Measurements from ENCODE around the gene ATXN10.
"Not testable (repeated sequence)": the region's sequence is repeated elsewhere in the genome, so short reads cannot be mapped to it uniquely, and the experiment has no call there.

ATXN10 gene

GRCh38 chr22:45671783-45672563, at the start of gene ATXN10:
Gene ATXN10, plus strand, starts transcription at chr22:45671834. Its CDS starts 230 bp downstream, at chr22:45672064.
- peak; percentile 51 to 70 for DNase-seq (ENCODE audit: low read depth in 2 of 2)

DNA sequence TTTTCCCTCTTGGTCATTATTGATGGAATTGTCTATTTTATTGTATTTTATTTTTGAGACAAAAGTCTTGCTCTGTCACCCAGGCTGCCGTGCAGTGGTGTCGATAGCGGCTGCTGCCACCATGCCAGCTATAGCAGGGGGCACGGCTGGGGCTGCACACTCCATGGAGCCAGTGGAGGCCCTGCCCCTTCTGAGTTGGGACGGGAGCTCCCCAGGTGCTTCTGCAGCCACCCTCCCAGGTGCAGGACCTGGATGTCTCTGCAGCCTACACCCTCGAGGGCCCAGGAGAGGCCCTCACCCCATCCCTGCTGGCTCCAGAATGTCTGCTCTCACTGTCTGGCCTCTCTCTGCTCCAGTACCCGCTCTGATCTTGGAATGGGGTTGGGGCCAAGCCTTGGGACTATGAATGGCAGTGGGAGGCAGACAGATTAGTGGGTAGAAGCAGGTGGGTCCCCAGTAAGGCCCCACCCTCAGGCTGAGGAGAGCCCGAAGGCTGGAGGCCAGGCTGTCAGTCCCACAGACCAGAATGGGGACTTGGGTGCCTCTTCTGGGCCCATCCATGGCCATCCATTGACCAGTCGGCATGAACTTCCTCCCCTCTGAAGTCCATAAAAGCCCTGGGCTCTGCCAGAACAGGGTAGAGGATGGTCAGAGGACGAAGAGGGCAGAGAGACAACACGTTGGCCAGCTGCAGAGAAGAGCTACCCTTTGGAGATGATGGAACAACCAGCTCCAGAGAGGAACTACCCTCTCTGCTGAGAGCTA, 49.6 kb upstream of the ATXN10 start:
- no peak for DNase-seq (ENCODE audit: low read depth in 2 of 2)

GRCh38 chr22:45623464-45624145, 48.0 kb upstream of the ATXN10 start:
- not testable (repeated sequence) for DNase-seq (ENCODE audit: low read depth in 2 of 2)

- DNase-seq (ENCODE audit: low read depth in 2 of 2) = no peak
These were observed 45.4 kb upstream of the ATXN10 start for GRCh38 chr22:45626198-45626651.

- no peak for DNase-seq (ENCODE audit: low read depth in 2 of 2)
These were observed 44.0 kb upstream of the ATXN10 start for GRCh38 chr22:45627489-45628233.

DNA sequence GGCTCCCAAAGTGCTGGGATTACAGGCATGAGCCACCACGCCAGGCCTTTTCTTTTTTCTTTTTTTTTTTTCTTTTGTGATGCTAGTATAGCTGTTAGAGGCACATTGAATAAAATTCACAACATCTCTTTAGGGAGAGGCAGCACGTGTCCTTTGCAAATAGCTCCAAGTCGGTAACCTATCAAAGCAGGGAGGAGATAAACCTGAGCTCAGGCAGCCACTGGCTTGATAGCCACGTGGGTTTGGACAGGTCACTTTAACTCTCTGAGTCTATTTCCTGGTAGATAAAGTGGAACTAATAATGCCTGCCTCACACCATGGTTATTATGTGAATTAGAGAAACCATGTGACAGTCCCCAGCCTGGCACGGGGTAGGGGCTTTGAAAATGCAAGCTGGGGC, 43.1 kb upstream of the ATXN10 start:
- DNase-seq (ENCODE audit: low read depth in 2 of 2) = no peak

GRCh38 chr22:45629469-45630089, 42.1 kb upstream of the ATXN10 start:
- no peak for DNase-seq (ENCODE audit: low read depth in 2 of 2)

- DNase-seq (ENCODE audit: low read depth in 2 of 2) = no peak
These were observed 41.2 kb upstream of the ATXN10 start for GRCh38 chr22:45630436-45630835.

DNA sequence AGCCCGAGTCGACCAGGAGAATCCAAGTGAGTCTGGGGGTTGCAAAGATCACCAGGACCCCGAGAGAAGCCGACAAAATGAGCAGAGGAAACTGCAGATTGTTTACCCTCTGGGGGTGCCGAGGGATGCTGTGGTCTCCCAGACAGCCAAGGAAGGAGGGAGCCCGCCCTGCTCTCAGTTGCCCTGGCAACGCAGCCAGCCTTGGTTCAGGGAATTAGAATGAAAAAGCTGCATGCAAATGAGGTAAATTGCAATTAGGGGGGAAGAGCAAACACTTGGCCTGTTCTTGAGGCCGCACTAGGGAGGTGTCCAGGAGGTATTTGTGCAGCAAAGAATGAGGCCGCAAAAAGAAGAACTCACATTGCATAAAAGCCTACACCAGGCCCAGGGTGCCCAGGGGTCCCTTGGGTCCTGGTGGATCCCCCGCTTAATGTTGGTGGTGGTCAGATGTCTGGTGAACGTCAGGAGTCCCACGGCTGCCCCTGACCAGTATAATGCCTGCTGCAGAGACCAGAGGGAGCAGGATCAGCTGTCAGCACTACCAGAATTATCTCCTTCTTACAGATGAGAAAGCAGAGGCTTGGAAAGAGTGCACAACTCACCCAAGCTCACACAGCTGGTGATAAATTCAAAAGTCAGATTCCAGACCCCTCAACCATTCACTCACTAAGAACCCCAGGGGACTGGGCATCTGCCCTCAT, 40.3 kb upstream of the ATXN10 start:
- no peak for DNase-seq (ENCODE audit: low read depth in 2 of 2)

DNA sequence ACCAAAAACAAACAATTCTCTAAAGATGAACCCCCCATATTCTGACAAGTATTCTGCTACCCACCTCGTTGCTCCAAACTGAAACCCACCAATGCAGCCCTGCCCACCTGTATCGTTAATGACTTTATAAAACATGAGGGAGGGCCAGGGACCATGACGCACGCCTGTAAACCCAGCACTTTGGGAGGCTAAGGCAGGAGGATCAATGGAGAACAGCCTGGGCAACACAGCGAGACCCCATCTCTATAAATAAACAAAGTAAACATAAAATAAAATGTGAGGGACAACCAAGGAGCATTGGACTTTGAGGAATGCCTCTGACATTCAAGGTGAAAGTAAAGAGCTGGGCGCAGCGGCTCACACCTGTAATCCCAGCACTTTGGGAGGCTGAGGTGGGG, 39.8 kb upstream of the ATXN10 start:
- DNase-seq (ENCODE audit: low read depth in 2 of 2) = no peak

DNA sequence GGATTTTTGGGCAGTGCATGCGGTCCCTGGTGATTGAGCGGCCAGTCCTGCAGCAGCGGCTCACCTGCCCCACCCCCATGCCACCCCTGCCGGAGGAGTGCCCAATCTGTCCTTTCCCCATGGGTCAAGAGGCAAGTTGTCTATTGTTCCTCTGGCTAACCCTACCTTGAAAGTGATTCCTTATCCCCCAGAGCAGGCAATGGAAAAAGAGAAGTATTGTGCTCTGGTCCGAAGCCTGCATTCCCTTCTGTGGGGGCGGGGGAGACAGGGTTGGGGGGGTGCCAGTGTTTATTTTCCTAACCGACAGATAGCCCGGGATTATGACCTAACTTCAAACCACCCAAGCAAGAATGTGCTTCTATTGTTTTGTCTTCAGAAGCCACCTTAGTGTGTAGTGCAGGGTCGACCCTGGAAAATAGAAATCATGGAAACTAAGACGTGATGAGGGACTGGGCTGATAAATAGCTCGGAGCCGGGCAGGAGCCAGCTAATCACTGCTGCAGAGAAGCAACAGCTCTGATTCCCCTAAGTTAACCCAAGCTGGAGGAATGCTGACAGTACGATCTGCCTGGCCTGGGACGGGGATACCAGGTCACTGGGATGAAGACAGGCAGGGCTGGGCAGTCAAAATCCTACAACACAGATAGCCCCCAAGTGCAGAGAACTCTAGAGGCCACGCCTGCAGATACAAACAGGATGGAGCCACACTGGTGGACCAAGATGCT, 38.7 kb upstream of the ATXN10 start:
- DNase-seq (ENCODE audit: low read depth in 2 of 2) = no peak

GRCh38 chr22:45636683-45637082, 35.0 kb upstream of the ATXN10 start:
- DNase-seq (ENCODE audit: low read depth in 2 of 2) = no peak

- DNase-seq (ENCODE audit: low read depth in 2 of 2) = no peak
These were observed 33.4 kb upstream of the ATXN10 start for GRCh38 chr22:45638197-45638596.

GRCh38 chr22:45638834-45639746, 32.5 kb upstream of the ATXN10 start:
- no peak for DNase-seq (ENCODE audit: low read depth in 2 of 2)

- no peak for DNase-seq (ENCODE audit: low read depth in 2 of 2)
These were observed 31.9 kb upstream of the ATXN10 start for GRCh38 chr22:45639747-45640102.

DNA sequence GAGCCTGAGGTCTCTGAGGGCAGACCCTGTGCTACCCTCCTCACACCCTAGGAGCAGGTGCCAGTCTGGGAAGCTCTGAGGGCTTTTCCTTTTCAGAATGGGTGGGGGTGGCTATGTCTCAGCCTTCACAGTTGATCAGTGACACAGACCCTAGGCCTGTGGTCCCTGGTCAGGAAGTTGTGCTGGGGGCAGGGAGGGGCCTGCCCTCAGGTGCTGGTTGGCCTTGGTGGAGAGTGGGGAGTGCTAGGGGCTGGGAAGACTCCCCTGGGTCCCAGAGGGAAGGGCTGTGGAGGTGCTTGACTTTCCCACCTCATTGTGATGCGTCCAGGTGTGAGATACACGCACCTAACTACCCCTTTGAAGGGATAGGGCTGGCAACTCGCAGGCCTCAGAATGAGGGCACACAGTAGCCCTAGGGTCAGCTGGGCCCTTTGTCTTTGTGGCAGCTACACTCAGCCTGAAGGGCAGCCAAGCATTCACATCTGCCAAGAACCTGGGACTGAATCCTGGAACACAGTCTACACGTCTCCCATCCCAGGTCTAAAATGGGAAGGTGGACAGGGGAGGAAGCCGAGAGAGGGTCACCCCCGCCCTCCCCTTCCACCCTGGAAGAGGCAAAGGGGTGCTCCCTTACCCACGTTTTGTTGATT, 31.2 kb upstream of the ATXN10 start:
- no peak for DNase-seq (ENCODE audit: low read depth in 2 of 2)

GRCh38 chr22:45640941-45641621, 30.6 kb upstream of the ATXN10 start:
- DNase-seq (ENCODE audit: low read depth in 2 of 2) = no peak

GRCh38 chr22:45642986-45643385, 28.6 kb upstream of the ATXN10 start:
- no peak for DNase-seq (ENCODE audit: low read depth in 2 of 2)

Data from stimulated activated CD4-positive, alpha-beta T cell treated with anti-CD3 and anti-CD28 coated beads, Interleukin-12 subunit alpha, Interleukin-12 subunit beta, amount 100 ng/mL, for 24 hours (primary cell).